ENCODE measurements around the gene DNAH3. TPM values are rescaled to one million over a fixed set of nuclear protein-coding genes. Genes with fewer than 3 reads are reported as not detected.

Gene DNAH3
- total RNA-seq, 1 experiment from 2014 or later, result 0.24 TPM

DNA sequence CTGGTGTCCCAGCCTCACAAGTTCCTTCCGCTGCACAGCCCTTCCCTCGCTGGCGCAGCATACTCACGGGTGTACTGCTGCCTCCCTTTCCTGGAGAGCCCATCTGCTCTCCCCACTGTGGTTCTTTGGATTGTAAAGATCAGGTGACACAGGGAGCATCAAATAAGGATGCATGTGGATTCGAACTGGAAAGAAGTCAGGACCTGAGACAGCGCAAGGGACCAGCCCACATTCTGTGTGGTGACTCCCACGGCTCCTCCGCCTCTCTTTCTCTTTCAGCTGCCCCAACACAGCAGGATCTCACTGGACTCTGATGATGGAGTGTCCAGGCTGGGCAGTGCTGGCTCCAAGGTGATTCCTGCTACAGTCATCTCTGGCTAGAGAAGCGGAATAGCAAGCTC lies 15.9 kb upstream of the DNAH3 start:
- Histone ChIP-seq H3K27me3 (ENCODE audit: insufficient read depth, low read length) (no peaks in the 10 kb centered on the region), H4K5ac (ENCODE audit: insufficient read length, low read depth, low read length) (no peak overlapping the region), H3K14ac (ENCODE audit: insufficient read depth, low read length) (no peak overlapping the region), H3K9ac (ENCODE audit: extremely low read depth, insufficient read length, low read length) (no peak overlapping the region), H4K91ac (ENCODE audit: insufficient read length, low read depth, low read length) (no peak overlapping the region), H2BK5ac (ENCODE audit: insufficient read length, low read length) (no peak overlapping the region), H3K4me1 (ENCODE audit: insufficient read depth, low read length) (no peaks in the 10 kb centered on the region), H2BK120ac (ENCODE audit: low read depth, low read length, poor library complexity, severe bottlenecking) (no peak overlapping the region), H3K4ac (ENCODE audit: low read depth, low read length) (no peak overlapping the region), H3K23ac (ENCODE audit: insufficient read length, low read depth, low read length) (no peak overlapping the region), H4K8ac (replicated peaks; ENCODE audit: insufficient read length, low read depth, low read length) (no peak overlapping the region), H3K79me1 (ENCODE audit: insufficient read depth, low read depth, low read length, poor library complexity, severe bottlenecking) (no peaks in the 10 kb centered on the region), H2BK12ac (ENCODE audit: insufficient read length, low read depth, low read length) (no peak overlapping the region), H2BK15ac (ENCODE audit: low read depth, low read length) (no peak overlapping the region), H2AFZ (ENCODE audit: low read length) (no peak overlapping the region), H2BK20ac (ENCODE audit: low read depth, low read length, poor library complexity, severe bottlenecking) (no peak overlapping the region), H3K23me2 (ENCODE audit: insufficient read length, low read depth, low read length, poor library complexity, severe bottlenecking) (no peaks in the 10 kb centered on the region), H3T11ph (ENCODE audit: low read length) (no peak overlapping the region), H3K18ac (ENCODE audit: insufficient read length, low read depth, low read length) (no peak overlapping the region), H3K9me3 (ENCODE audit: control insufficient read depth, low read depth, low read length) (no peaks in the 10 kb centered on the region), H3K4me2 (ENCODE audit: insufficient read depth, insufficient read length, low read length) (no peak overlapping the region), H2AK5ac (ENCODE audit: insufficient read length, low read length) (no peak overlapping the region), H3K79me2 (ENCODE audit: insufficient read depth, low read length) (no peaks in the 10 kb centered on the region), H4K20me1 (ENCODE audit: control insufficient read depth, insufficient read depth, insufficient read length) (no peaks in the 10 kb centered on the region), H3K27ac (ENCODE audit: insufficient read length, low read depth, low read length) (no peak overlapping the region), H3K56ac (ENCODE audit: insufficient read length, low read depth, low read length) (no peak overlapping the region)
- Mint-ChIP-seq H3K27ac (no peak overlapping the region), H3K4me3 (no peak overlapping the region), H3K27me3 (ENCODE audit: low read depth) (no peaks in the 10 kb centered on the region), H3K9me3 (no peaks in the 10 kb centered on the region), H3K36me3 (ENCODE audit: insufficient read depth in 1 of 3, low read depth in 3 of 3) (peaks cover 21 to 69% (median 58%) of the 10 kb centered on the region in 3 experiments; a peak in 6 of 7 replicates), H3K4me1 (peaks cover 0 to 3% of the 10 kb centered on the region in 2 experiments; a peak in 2 of 4 replicates)
- WGBS (ENCODE audit: extremely low coverage, insufficient read length, low lambda C conversion rate), result no CpG with 5 or more reads among the region's 9 CpGs
- TF ChIP-seq, protein P1, sequence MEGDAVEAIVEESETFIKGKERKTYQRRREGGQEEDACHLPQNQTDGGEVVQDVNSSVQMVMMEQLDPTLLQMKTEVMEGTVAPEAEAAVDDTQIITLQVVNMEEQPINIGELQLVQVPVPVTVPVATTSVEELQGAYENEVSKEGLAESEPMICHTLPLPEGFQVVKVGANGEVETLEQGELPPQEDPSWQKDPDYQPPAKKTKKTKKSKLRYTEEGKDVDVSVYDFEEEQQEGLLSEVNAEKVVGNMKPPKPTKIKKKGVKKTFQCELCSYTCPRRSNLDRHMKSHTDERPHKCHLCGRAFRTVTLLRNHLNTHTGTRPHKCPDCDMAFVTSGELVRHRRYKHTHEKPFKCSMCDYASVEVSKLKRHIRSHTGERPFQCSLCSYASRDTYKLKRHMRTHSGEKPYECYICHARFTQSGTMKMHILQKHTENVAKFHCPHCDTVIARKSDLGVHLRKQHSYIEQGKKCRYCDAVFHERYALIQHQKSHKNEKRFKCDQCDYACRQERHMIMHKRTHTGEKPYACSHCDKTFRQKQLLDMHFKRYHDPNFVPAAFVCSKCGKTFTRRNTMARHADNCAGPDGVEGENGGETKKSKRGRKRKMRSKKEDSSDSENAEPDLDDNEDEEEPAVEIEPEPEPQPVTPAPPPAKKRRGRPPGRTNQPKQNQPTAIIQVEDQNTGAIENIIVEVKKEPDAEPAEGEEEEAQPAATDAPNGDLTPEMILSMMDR (conservative IDR thresholded peaks at IDR 0.05), result no peak
- DNase-seq, result no peak

Measured in H9 (cell line).